HCT116 (cell line): Measurements from ENCODE around the gene C3orf22. TPM values are rescaled to one million over a fixed set of nuclear protein-coding genes. Genes with fewer than 3 reads are reported as not detected.

Experiments used
- ATAC-seq: fragments of 200-7000 bp; cut with Tn5 transposase; 2 replicates; pipeline ENCODE4 v1.9.1; 2020; ENCODE audit warnings: mild to moderate bottlenecking, moderate library complexity
- BruUV-seq: library from RNA; stranded (reverse); fragments of 400-500 nt; replicated peaks from 2 replicates; lab custom pipeline; 2021; lab: Mats Ljungman, UMichigan
- CTCF ChIA-PET: fragments of 300-600 bp; sonication (Branson Sonifier 250); formaldehyde crosslinking; loops from one replicate; lab custom pipeline; 2021; ENCODE audit warnings: antibody characterized with exemption; lab: Charles Lee
- POLR2A ChIA-PET: fragments of 300-600, 350-600 bp; sonication (Branson Sonifier 250); formaldehyde crosslinking; loops from one replicate; lab custom pipeline; 2021; ENCODE audit warnings: antibody characterized with exemption; lab: Charles Lee
- RAD21 ChIA-PET, 2 experiments: fragments of 300-600 bp; sonication (Branson Sonifier 250); formaldehyde crosslinking; loops; one replicate each; lab custom pipeline; 2023; ENCODE audit warnings: low total read pairs in 2 of 2; ENCODE audit not compliant: uncharacterized antibody in 2 of 2, unreplicated experiment in 2 of 2, low non-redundant PET in 1 of 2; lab: Charles Lee
- DNase-seq: peaks from one replicate; pipeline ENCODE4 v3.0.0-alpha.2; 2010; ENCODE audit warnings: low read depth, low spot score
- H2AFZ ChIP-seq: fragments of 200-600 bp; shearing (Covaris generic), sonication (generic); 2 replicates; pipeline ENCODE4 v1.6.1; 2017; ENCODE audit warnings: low read depth, mixed run types, mixed read lengths, antibody characterized with exemption, low read length; ENCODE audit not compliant: poor library complexity, severe bottlenecking
- H3K27ac ChIP-seq: 2 replicates; pipeline ENCODE4 v1.5.1; 2012; ENCODE audit warnings: low read depth, low read length
- H3K27me3 ChIP-seq: fragments of 200-600 bp; sonication (generic); 2 replicates; pipeline ENCODE4 v1.6.1; 2016; ENCODE audit warnings: mixed run types, low read length, mixed read lengths; ENCODE audit not compliant: insufficient read depth
- H3K36me3 ChIP-seq, 2 experiments: fragments of 200-500 bp in 1 of 2; fragments of 200-600 bp in 1 of 2; sonication (Bioruptor generic) in 1 of 2; sonication (generic) in 1 of 2; 2 replicates each; pipeline versions ENCODE4 v1.5.1 to v1.6.1; 2014 to 2016; ENCODE audit warnings: low read length in 2 of 2, inconsistent platforms in 1 of 2, mixed read lengths in 1 of 2, mixed run types in 1 of 2; ENCODE audit not compliant: insufficient read depth in 2 of 2, control insufficient read depth in 1 of 2
- H3K4me1 ChIP-seq, 2 experiments: fragments of 200-600 bp in 1 of 2; sonication (generic) in 1 of 2; 2 replicates each; pipeline versions ENCODE4 v1.5.1 to v1.6.1; 2012 to 2017; ENCODE audit warnings: low read length in 2 of 2, inconsistent platforms in 1 of 2, mild to moderate bottlenecking in 1 of 2, mixed read lengths in 1 of 2, mixed run types in 1 of 2, moderate library complexity in 1 of 2; ENCODE audit not compliant: insufficient read depth in 2 of 2, control insufficient read depth in 1 of 2
- H3K4me2 ChIP-seq: fragments of 200-600 bp; sonication (generic); 2 replicates; pipeline ENCODE4 v1.6.1; 2017; ENCODE audit warnings: mixed run types, low read length, mixed read lengths
- H3K4me3 ChIP-seq, 2 experiments: fragments of 200-600 bp in 1 of 2; sonication (generic) in 1 of 2; replicated peaks in 1 of 2; 2 replicates each; pipeline ENCODE4 v1.5.1; 2011 to 2016; ENCODE audit warnings: low read length in 2 of 2, control low read depth in 1 of 2, low read depth in 1 of 2, mild to moderate bottlenecking in 1 of 2, mixed read lengths in 1 of 2, mixed run types in 1 of 2
- H3K79me2 ChIP-seq: fragments of 200-600 bp; sonication (generic); 2 replicates; pipeline ENCODE4 v1.6.1; 2017; ENCODE audit warnings: mild to moderate bottlenecking, mixed run types, low read length, moderate library complexity, mixed read lengths; ENCODE audit not compliant: insufficient read depth
- H3K9ac ChIP-seq: fragments of 200-600 bp; sonication (generic); 2 replicates; pipeline ENCODE4 v1.6.1; 2016; ENCODE audit warnings: low read length, mixed read lengths
- H3K9me2 ChIP-seq: fragments of 200-600 bp; sonication (generic), shearing (Covaris generic); 2 replicates; pipeline ENCODE4 v1.6.1; 2017; ENCODE audit warnings: mixed run types, mild to moderate bottlenecking, moderate library complexity; ENCODE audit not compliant: insufficient read depth
- H3K9me3 ChIP-seq, 2 experiments: fragments of 200-500 bp in 1 of 2; fragments of 200-600 bp in 1 of 2; sonication (Bioruptor generic) in 1 of 2; sonication (generic) in 1 of 2; 2 replicates each; pipeline ENCODE4 v1.6.1; 2014 to 2017; ENCODE audit warnings: low read length in 2 of 2, mixed read lengths in 2 of 2, inconsistent platforms in 1 of 2, low read depth in 1 of 2, mild to moderate bottlenecking in 1 of 2, mixed run types in 1 of 2, moderate library complexity in 1 of 2; ENCODE audit not compliant: control insufficient read depth in 1 of 2, insufficient read depth in 1 of 2
- H4K20me1 ChIP-seq: fragments of 200-600 bp; sonication (generic), shearing (Covaris generic); 2 replicates; pipeline ENCODE4 v1.6.1; 2017; ENCODE audit warnings: mixed run types, mild to moderate bottlenecking, moderate library complexity; ENCODE audit not compliant: insufficient read depth
- ATF3 ChIP-seq: IDR thresholded peaks from 2 replicates; pipeline ENCODE4 v1.6.1; 2012
- CBX3 ChIP-seq: IDR thresholded peaks from 2 replicates; pipeline ENCODE4 v1.6.1; 2012; ENCODE audit warnings: low read depth
- CEBPB ChIP-seq: IDR thresholded peaks from 2 replicates; pipeline ENCODE4 v1.6.1; 2012; ENCODE audit warnings: low read depth
- CTCF ChIP-seq, 3 experiments: fragments of 200-600 bp in 1 of 3; sonication (generic) in 1 of 3; IDR thresholded peaks in 2 of 3; conservative IDR thresholded peaks in 1 of 3; 2 replicates each; pipeline ENCODE4 v1.5.1; 2012 to 2017; ENCODE audit warnings: low read depth in 2 of 3, low read length in 2 of 3, antibody characterized with exemption in 1 of 3, borderline replicate concordance in 1 of 3, control low read depth in 1 of 3, mild to moderate bottlenecking in 1 of 3, mixed read lengths in 1 of 3, mixed run types in 1 of 3, moderate library complexity in 1 of 3; ENCODE audit not compliant: insufficient read depth in 1 of 3
- EGR1 ChIP-seq: IDR thresholded peaks from 2 replicates; pipeline ENCODE4 v1.6.1; 2012; ENCODE audit warnings: low read depth
- ELF1 ChIP-seq: IDR thresholded peaks from 2 replicates; pipeline ENCODE4 v1.6.1; 2012; ENCODE audit warnings: low read depth, borderline replicate concordance
- EZH2 ChIP-seq: fragments of 200-600 bp; sonication (generic); IDR thresholded peaks from 2 replicates; pipeline ENCODE4 v1.6.1; 2017; ENCODE audit warnings: antibody characterized with exemption, mixed run types
- FOSL1 ChIP-seq: IDR thresholded peaks from 2 replicates; pipeline ENCODE4 v1.6.1; 2012; ENCODE audit warnings: low read depth
- JUND ChIP-seq: IDR thresholded peaks from 2 replicates; pipeline ENCODE4 v1.6.1; 2012
- POLR2A ChIP-seq: IDR thresholded peaks from 2 replicates; pipeline ENCODE4 v1.7.0; 2011; ENCODE audit warnings: borderline replicate concordance; ENCODE audit not compliant: insufficient read depth, insufficient read length; ENCODE audit errors: extremely low read depth
- RAD21 ChIP-seq: IDR thresholded peaks from 2 replicates; pipeline ENCODE4 v1.6.1; 2012; ENCODE audit warnings: low read depth, mild to moderate bottlenecking
- REST ChIP-seq: IDR thresholded peaks from 2 replicates; pipeline ENCODE4 v1.6.1; 2012; ENCODE audit warnings: low read depth
- SRF ChIP-seq: IDR thresholded peaks from 2 replicates; pipeline ENCODE4 v1.6.1; 2012; ENCODE audit warnings: low read depth
- TCF7L2 ChIP-seq: IDR thresholded peaks from 2 replicates; pipeline ENCODE4 v1.7.0; 2011; ENCODE audit warnings: borderline replicate concordance, inconsistent platforms; ENCODE audit not compliant: insufficient read depth, insufficient read length; ENCODE audit errors: extremely low read depth
- ZBTB33 ChIP-seq: IDR thresholded peaks from 2 replicates; pipeline ENCODE4 v1.6.1; 2011; ENCODE audit warnings: mild to moderate bottlenecking, low read length, moderate library complexity; ENCODE audit not compliant: insufficient replicate concordance; ENCODE audit errors: extremely low read depth
- ZFX ChIP-seq: fragments of 450-650 bp; IDR thresholded peaks from 2 replicates; pipeline ENCODE4 v1.6.1; 2017
- intact Hi-C: fragments of 100-400 bp; cut with micrococcal nuclease; formaldehyde crosslinking; loops from 2 replicates; pipeline ENCODE4 v1.10.0; 2022
- total RNA-seq: library from RNA; stranded (reverse); gene quantifications from one replicate; pipeline ENCODE4 v1.2.1, GENCODE V29; 2021; ENCODE audit not compliant: unreplicated experiment

Gene C3orf22
- total RNA-seq, 1 experiment from 2014 or later = not detected

GRCh38 chr3:126545544-126545943 lies 13.2 kb downstream of the C3orf22 start:
- intact Hi-C loops = no loop called here
- TF ChIP-seq FOSL1 (no peak), ELF1 (no peak), POLR2A (no peak), ZFX (no peak), SRF (no peak), EZH2 (no peak), CEBPB (no peak), TCF7L2 (no peak), REST (no peak), ATF3 (no peak), CTCF (IDR thresholded peaks at IDR 0.05 in 2 of 3, conservative IDR thresholded peaks at IDR 0.05 in 1 of 3; ENCODE audit: borderline replicate concordance in 1 of 3, insufficient read depth in 1 of 3, low read depth in 2 of 3, low read length in 2 of 3) (no peak), EGR1 (no peak), ZBTB33 (no peak), CBX3 (no peak), JUND (no peak), RAD21 (no peak)
- TF ChIP-seq, all 23 proteins: peak for 0
- no peaks in the 10 kb centered on the region for H3K9me3 ChIP-seq
- H3K9me2 ChIP-seq = no peaks in the 10 kb centered on the region
- ATAC-seq (no peak), DNase-seq (no peak)
- H3K9ac ChIP-seq = no peak overlapping the region
- peaks cover 2% of the 10 kb centered on the region; the same call in 1 of the 2 replicates for H3K27me3 ChIP-seq
- H4K20me1 ChIP-seq = no peaks in the 10 kb centered on the region
- ChIA-PET RAD21 (no interaction called here), CTCF (no interaction called here), POLR2A (no interaction called here)
- H3K4me2 ChIP-seq = no peak overlapping the region
- peaks cover 7 to 11% of the 10 kb centered on the region in 2 experiments; a peak in 3 of 4 replicates for H3K4me1 ChIP-seq
- no peaks in the 10 kb centered on the region for H3K79me2 ChIP-seq
- no peak overlapping the region for H2AFZ ChIP-seq
- H3K36me3 ChIP-seq = no peaks in the 10 kb centered on the region
- no TSS peak for BruUV-seq
- H3K27ac ChIP-seq = no peak overlapping the region
- no peak overlapping the region for H3K4me3 ChIP-seq
